A673 (cell line): Measurements from ENCODE around the gene CDC42EP5. TPM values are rescaled to one million over a fixed set of nuclear protein-coding genes. Genes with fewer than 3 reads are reported as not detected.

Experiments used
- BruUV-seq: library from RNA; stranded (reverse); fragments of 400-500 nt; replicated peaks from 2 replicates; lab custom pipeline; 2021; lab: Mats Ljungman, UMichigan
- CTCF ChIA-PET: fragments of 300-600 bp; sonication (Branson Sonifier 250); formaldehyde crosslinking; loops from one replicate; lab custom pipeline; 2022; ENCODE audit warnings: antibody characterized with exemption; lab: Charles Lee
- POLR2A ChIA-PET: fragments of 300-600 bp; sonication (Branson Sonifier 250); formaldehyde crosslinking; loops from one replicate; lab custom pipeline; 2022; ENCODE audit warnings: antibody characterized with exemption; ENCODE audit not compliant: low non-redundant PET; lab: Charles Lee
- DNase-seq: peaks from one replicate; pipeline ENCODE4 v3.0.0-alpha.2; 2015; ENCODE audit warnings: low spot score
- H3K27ac ChIP-seq: fragments of 200-600 bp; sonication (generic); 2 replicates; pipeline ENCODE4 v1.5.1; 2016; ENCODE audit warnings: mixed run types, low read depth, mild to moderate bottlenecking, mixed read lengths, antibody characterized with exemption, low read length; ENCODE audit not compliant: poor library complexity, severe bottlenecking
- H3K27me3 ChIP-seq: fragments of 200-600 bp; sonication (generic); replicated peaks from 2 replicates; pipeline ENCODE4 v1.6.1; 2017; ENCODE audit warnings: mixed run types, low read depth, mild to moderate bottlenecking, mixed read lengths, antibody characterized with exemption, low read length; ENCODE audit not compliant: insufficient read depth, poor library complexity
- H3K36me3 ChIP-seq: fragments of 200-600 bp; sonication (generic); 2 replicates; pipeline ENCODE4 v1.6.1; 2016; ENCODE audit warnings: mixed run types, mild to moderate bottlenecking, mixed read lengths, antibody characterized with exemption, low read length; ENCODE audit not compliant: insufficient read depth, poor library complexity, severe bottlenecking
- H3K4me1 ChIP-seq: fragments of 200-600 bp; sonication (generic); 2 replicates; pipeline ENCODE4 v1.6.1; 2017; ENCODE audit warnings: mixed run types, mild to moderate bottlenecking, mixed read lengths, antibody characterized with exemption, low read length; ENCODE audit not compliant: insufficient read depth, poor library complexity, severe bottlenecking
- H3K4me3 ChIP-seq: fragments of 200-600 bp; sonication (generic); 2 replicates; pipeline ENCODE4 v1.5.1; 2016; ENCODE audit warnings: low read depth, mixed run types, mild to moderate bottlenecking, mixed read lengths, low read length; ENCODE audit not compliant: poor library complexity, severe bottlenecking
- H3K9me3 ChIP-seq: fragments of 200-600 bp; sonication (generic); 2 replicates; pipeline ENCODE4 v1.6.1; 2016; ENCODE audit warnings: mixed run types, low read depth, mild to moderate bottlenecking, mixed read lengths, antibody characterized with exemption, low read length; ENCODE audit not compliant: poor library complexity, severe bottlenecking
- CTCF ChIP-seq: fragments of 300-800, 200-600 bp; sonication (generic); conservative IDR thresholded peaks from 2 replicates; pipeline ENCODE4 v1.5.1; 2017; ENCODE audit warnings: low read depth, mild to moderate bottlenecking, antibody characterized with exemption, low read length, moderate library complexity, mixed read lengths
- EZH2 ChIP-seq: fragments of 200-600 bp; sonication (generic); IDR thresholded peaks from 2 replicates; pipeline ENCODE4 v1.6.1; 2017; ENCODE audit warnings: borderline replicate concordance, low read depth, mild to moderate bottlenecking, mixed read lengths, antibody characterized with exemption, low read length; ENCODE audit not compliant: poor library complexity, severe bottlenecking
- intact Hi-C: fragments of 100-400 bp; cut with micrococcal nuclease; formaldehyde crosslinking; loops from one replicate; pipeline ENCODE4 v1.10.0; 2022; ENCODE audit not compliant: unreplicated experiment
- total RNA-seq: library from RNA; stranded (reverse); gene quantifications from 2 replicates; pipeline ENCODE4 v1.2.3, GENCODE V29; 2021

The CDC42EP5 gene
- total RNA-seq, 1 experiment from 2014 or later, result 111 TPM

GRCh38 chr19:54421521-54421920, 51.6 kb downstream of the CDC42EP5 start:
- POLR2A ChIA-PET, result no interaction called here
- H3K9me3 ChIP-seq, result no peaks in the 10 kb centered on the region

DNA sequence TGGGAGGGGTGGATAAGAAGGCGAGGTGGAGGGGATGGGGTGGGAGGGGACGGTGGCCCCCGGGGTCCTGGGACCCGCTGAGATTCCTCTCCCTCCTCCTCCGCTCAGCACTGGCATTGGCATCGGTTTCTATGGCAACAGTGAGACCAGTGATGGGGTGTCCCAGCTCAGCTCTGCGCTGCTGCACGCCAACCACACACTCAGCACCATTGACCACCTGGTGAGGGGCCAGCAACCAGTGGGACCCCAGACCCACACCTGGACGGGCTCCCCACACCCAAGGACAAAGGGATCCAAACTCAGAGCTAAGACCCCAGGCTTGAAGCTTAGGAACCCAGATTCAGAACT, 52.0 kb downstream of the CDC42EP5 start:
- BruUV-seq, result no TSS peak
- intact Hi-C loops, result no loop called here
- no peak overlapping the region for H3K4me3 ChIP-seq
- no peaks in the 10 kb centered on the region for H3K36me3 ChIP-seq
- no peak overlapping the region for H3K27ac ChIP-seq
- H3K9me3 ChIP-seq, result no peaks in the 10 kb centered on the region
- DNase-seq, result no peak
- ChIA-PET POLR2A (no interaction called here), CTCF (no interaction called here)
- peaks cover 6% of the 10 kb centered on the region for H3K27me3 ChIP-seq
- H3K4me1 ChIP-seq, result peaks cover 3% of the 10 kb centered on the region
- TF ChIP-seq EZH2, result no peak
- TF ChIP-seq CTCF, result no peak

More at GRCh38 chr19:54421521-54421920, 51.6 kb downstream of the CDC42EP5 start:
- intact Hi-C loops, result no loop called here
- H3K4me3 ChIP-seq, result no peak overlapping the region
- no peaks in the 10 kb centered on the region for H3K36me3 ChIP-seq
- no peak overlapping the region for H3K27ac ChIP-seq
- no TSS peak for BruUV-seq
- CTCF ChIA-PET, result no interaction called here
- H3K27me3 ChIP-seq, result peaks cover 3% of the 10 kb centered on the region
- H3K4me1 ChIP-seq, result no peaks in the 10 kb centered on the region
- TF ChIP-seq EZH2 (no peak), CTCF (no peak)
- no peak for DNase-seq

- no peak for DNase-seq
- peaks cover 12% of the 10 kb centered on the region for H3K27me3 ChIP-seq
- TF ChIP-seq CTCF (no peak), EZH2 (no peak)
- no peak overlapping the region for H3K27ac ChIP-seq
- H3K36me3 ChIP-seq, result no peaks in the 10 kb centered on the region
- POLR2A ChIA-PET, result interaction anchor here (0.6 to 0.7 kb wide), 3 partner anchors 10 to 28 kb away, joined by 3 to 13 read pairs (median 3); partner anchors contain the start of gene LENG8
- no TSS peak for BruUV-seq
- intact Hi-C loops, result no loop called here
- CTCF ChIA-PET, result interaction anchor here (0.7 kb wide), 1 partner anchor 746 kb away, joined by 3 read pairs; the partner anchor contains the start of gene DNAAF3
- no peaks in the 10 kb centered on the region for H3K9me3 ChIP-seq
- no peak overlapping the region for H3K4me3 ChIP-seq
- H3K4me1 ChIP-seq, result peaks cover 4% of the 10 kb centered on the region
These were observed 52.5 kb downstream of the CDC42EP5 start for GRCh38 chr19:54420383-54421168.
